Measurements from ENCODE around the gene FGR. TPM values are rescaled to one million over a fixed set of nuclear protein-coding genes. Genes with fewer than 3 reads are reported as not detected.

Gene FGR
- total and polyA plus RNA-seq, 2 of the 13 experiments (the other 11 are each of a cell fraction or from before 2014, with no cell fraction given): not detected

DNA sequence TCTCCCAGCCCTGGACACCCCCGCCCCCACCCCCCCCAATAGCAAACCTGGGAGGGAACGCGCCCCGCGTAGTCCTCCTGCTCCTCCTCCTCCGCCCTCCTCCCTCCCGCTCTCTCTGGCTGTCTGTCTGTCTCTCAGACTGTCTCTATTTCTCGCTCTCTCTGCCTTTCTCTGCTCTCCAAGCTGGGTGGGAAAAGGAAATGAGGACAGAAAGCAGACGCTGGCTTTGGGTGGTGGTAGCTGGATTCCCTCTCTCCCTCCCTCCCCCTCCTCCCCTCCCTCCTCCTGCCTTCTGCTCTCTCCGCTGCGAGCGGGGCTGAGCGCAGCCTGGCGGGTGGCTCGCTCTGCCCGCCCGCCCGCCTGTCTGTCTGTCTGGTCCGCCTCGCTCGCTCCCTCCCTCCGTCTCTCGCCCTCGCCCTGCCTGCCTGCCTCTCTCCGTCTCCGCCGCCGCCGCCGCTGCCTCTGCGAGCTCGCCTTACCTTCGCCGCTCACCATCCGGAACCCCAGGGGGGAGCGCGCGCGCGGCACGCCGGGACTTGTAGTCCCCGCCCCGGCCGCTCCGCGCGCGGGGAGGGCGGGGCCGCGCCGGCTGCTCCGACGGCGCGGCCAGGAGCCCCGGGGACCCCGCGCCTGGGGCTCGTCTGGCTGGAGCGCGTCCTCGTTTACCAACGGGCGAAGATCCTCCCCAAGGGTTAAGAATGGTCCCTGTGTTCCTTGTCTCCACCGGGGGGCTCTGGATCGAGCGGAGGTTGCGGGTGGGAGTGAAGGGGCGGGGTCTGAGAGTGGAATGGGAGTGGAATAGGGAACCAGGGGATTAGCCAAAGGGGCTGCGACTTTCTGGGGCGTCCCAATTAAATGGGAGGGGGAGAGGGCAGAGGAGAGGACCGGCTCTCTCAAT lies 31.1 kb downstream of the FGR start, which contains the start of gene AHDC1 (continued):
- TF ChIP-seq, protein P1, sequence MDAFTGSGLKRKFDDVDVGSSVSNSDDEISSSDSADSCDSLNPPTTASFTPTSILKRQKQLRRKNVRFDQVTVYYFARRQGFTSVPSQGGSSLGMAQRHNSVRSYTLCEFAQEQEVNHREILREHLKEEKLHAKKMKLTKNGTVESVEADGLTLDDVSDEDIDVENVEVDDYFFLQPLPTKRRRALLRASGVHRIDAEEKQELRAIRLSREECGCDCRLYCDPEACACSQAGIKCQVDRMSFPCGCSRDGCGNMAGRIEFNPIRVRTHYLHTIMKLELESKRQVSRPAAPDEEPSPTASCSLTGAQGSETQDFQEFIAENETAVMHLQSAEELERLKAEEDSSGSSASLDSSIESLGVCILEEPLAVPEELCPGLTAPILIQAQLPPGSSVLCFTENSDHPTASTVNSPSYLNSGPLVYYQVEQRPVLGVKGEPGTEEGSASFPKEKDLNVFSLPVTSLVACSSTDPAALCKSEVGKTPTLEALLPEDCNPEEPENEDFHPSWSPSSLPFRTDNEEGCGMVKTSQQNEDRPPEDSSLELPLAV (CRISPR knock-in tag; conservative IDR thresholded peaks at IDR 0.05; ENCODE audit: low read depth): no peak
- TF ChIP-seq ZNF563 (CRISPR knock-in tag; IDR thresholded peaks at IDR 0.05) (peak; percentile 52; the same call in 1 of the 2 replicates), REL (CRISPR knock-in tag; conservative IDR thresholded peaks at IDR 0.05) (no peak), HOXA3 (CRISPR knock-in tag; IDR thresholded peaks at IDR 0.05) (peak; percentile 64; the same call in 1 of the 2 replicates), ZHX2 (IDR thresholded peaks at IDR 0.05; ENCODE audit: low read depth) (no peak), ZHX2 (CRISPR knock-in tag; IDR thresholded peaks at IDR 0.05; ENCODE audit: borderline replicate concordance) (no peak), ZBTB42 (CRISPR knock-in tag; IDR thresholded peaks at IDR 0.05) (no peak), GZF1 (CRISPR knock-in tag; IDR thresholded peaks at IDR 0.05) (0 out of 2 replicates have a peak, but pooled peaks have one; percentile 32), ARID5B (CRISPR knock-in tag; IDR thresholded peaks at IDR 0.05) (0 out of 2 replicates have a peak, but pooled peaks have one; percentile 16), THAP11 (CRISPR knock-in tag; IDR thresholded peaks at IDR 0.05) (peak; percentile 96), E2F1 (CRISPR knock-in tag; IDR thresholded peaks at IDR 0.05) (no peak), KDM2A (CRISPR knock-in tag; IDR thresholded peaks at IDR 0.05; ENCODE audit: borderline replicate concordance, low read depth) (peak; percentile 61)
- TF ChIP-seq, protein P2, sequence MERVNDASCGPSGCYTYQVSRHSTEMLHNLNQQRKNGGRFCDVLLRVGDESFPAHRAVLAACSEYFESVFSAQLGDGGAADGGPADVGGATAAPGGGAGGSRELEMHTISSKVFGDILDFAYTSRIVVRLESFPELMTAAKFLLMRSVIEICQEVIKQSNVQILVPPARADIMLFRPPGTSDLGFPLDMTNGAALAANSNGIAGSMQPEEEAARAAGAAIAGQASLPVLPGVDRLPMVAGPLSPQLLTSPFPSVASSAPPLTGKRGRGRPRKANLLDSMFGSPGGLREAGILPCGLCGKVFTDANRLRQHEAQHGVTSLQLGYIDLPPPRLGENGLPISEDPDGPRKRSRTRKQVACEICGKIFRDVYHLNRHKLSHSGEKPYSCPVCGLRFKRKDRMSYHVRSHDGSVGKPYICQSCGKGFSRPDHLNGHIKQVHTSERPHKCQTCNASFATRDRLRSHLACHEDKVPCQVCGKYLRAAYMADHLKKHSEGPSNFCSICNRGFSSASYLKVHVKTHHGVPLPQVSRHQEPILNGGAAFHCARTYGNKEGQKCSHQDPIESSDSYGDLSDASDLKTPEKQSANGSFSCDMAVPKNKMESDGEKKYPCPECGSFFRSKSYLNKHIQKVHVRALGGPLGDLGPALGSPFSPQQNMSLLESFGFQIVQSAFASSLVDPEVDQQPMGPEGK (CRISPR knock-in tag; IDR thresholded peaks at IDR 0.05): peak; percentile 67
